Endodermal cell (in vitro differentiated cells): Measurements from ENCODE around the gene F2RL3. TPM values are rescaled to one million over a fixed set of nuclear protein-coding genes. Genes with fewer than 3 reads are reported as not detected.

Experiments
- DNase-seq: peaks from one replicate; pipeline ENCODE4 v3.0.0-alpha.2; 2017
- H3K27ac ChIP-seq: 2 replicates; pipeline ENCODE4 v1.5.1; 2013; ENCODE audit warnings: mild to moderate bottlenecking, low read depth, low read length, moderate library complexity
- H3K27me3 ChIP-seq: 2 replicates; pipeline ENCODE4 v1.6.1; 2013; ENCODE audit warnings: mild to moderate bottlenecking, low read length, moderate library complexity; ENCODE audit not compliant: insufficient read depth, control insufficient read depth, poor library complexity, severe bottlenecking
- H3K36me3 ChIP-seq: 2 replicates; pipeline ENCODE4 v1.7.0; 2013; ENCODE audit warnings: mild to moderate bottlenecking, low read length, moderate library complexity; ENCODE audit not compliant: control insufficient read depth, insufficient read depth
- H3K4me1 ChIP-seq: one replicate; pipeline ENCODE4 v1.7.0; 2013; ENCODE audit warnings: low read length; ENCODE audit not compliant: control insufficient read depth, insufficient read depth
- H3K4me3 ChIP-seq: 2 replicates; pipeline ENCODE4 v1.5.1; 2013; ENCODE audit warnings: mild to moderate bottlenecking, low read length, moderate library complexity
- H3K9ac ChIP-seq: 2 replicates; pipeline ENCODE4 v1.6.1; 2013; ENCODE audit warnings: mild to moderate bottlenecking, low read length, moderate library complexity; ENCODE audit not compliant: poor library complexity, severe bottlenecking; ENCODE audit errors: extremely low read depth
- H3K9me3 ChIP-seq: 2 replicates; pipeline ENCODE4 v1.6.1; 2013; ENCODE audit warnings: mild to moderate bottlenecking, low read length, moderate library complexity; ENCODE audit not compliant: control insufficient read depth
- H3K27ac Mint-ChIP-seq: 2 replicates; pipeline ENCODE4 v1.8.0; 2020; ENCODE audit warnings: mixed read lengths
- H3K27me3 Mint-ChIP-seq: 2 replicates; pipeline ENCODE4 v1.8.0; 2021; ENCODE audit warnings: mild to moderate bottlenecking, mixed read lengths; ENCODE audit not compliant: insufficient read depth
- H3K36me3 Mint-ChIP-seq: 2 replicates; pipeline ENCODE4 v1.8.0; 2020; ENCODE audit warnings: low read depth, mixed read lengths
- H3K4me1 Mint-ChIP-seq: 2 replicates; pipeline ENCODE4 v1.8.0; 2020; ENCODE audit warnings: mixed read lengths
- H3K4me3 Mint-ChIP-seq: 2 replicates; pipeline ENCODE4 v1.8.0; 2020; ENCODE audit warnings: mild to moderate bottlenecking, moderate library complexity, mixed read lengths
- H3K9me3 Mint-ChIP-seq: 2 replicates; pipeline ENCODE4 v1.8.0; 2020; ENCODE audit warnings: mild to moderate bottlenecking, mixed read lengths
- CTCF ChIP-seq: fragments of 200-600 bp; sonication (generic); conservative IDR thresholded peaks from 2 replicates; pipeline ENCODE4 v1.5.0; 2021; ENCODE audit warnings: antibody characterized with exemption, mild to moderate bottlenecking
- WGBS, 2 experiments: methylation state at CpG; one replicate each; pipeline versions ENCODE4 v1.1.5 to v1.1.7; 2013; ENCODE audit warnings: missing lambda C conversion rate in 2 of 2, mixed read lengths in 1 of 2; ENCODE audit not compliant: insufficient coverage in 1 of 2, insufficient read length in 1 of 2; 5-methylcytosine and 5-hydroxymethylcytosine counted together
- total RNA-seq, 2 donors: library from RNA; stranded (reverse); fragmentation: NEBNext Ultra II Directional in 1 of 2; extraction: Animal tissue kit (Norgen Biotek cat#: 25700) in 1 of 2; gene quantifications; 2 replicates in 1 of 2; 3 replicates in 1 of 2; pipeline ENCODE4 v1.2.1, GENCODE V29; 2021

Gene F2RL3
- total RNA-seq, 2 donors from 2014 or later, result not detected

GRCh38 chr19:16890461-16891184 lies 1.8 kb downstream of the F2RL3 start:
- no peaks in the 10 kb centered on the region for H3K36me3 ChIP-seq
- H3K27ac Mint-ChIP-seq, result no peak overlapping the region
- H3K36me3 Mint-ChIP-seq, result no peaks in the 10 kb centered on the region
- H3K9me3 ChIP-seq, result no peaks in the 10 kb centered on the region
- H3K4me1 ChIP-seq, result no peaks in the 10 kb centered on the region
- no peak for DNase-seq
- no peak overlapping the region for H3K4me3 Mint-ChIP-seq
- no peaks in the 10 kb centered on the region for H3K4me1 Mint-ChIP-seq
- H3K9ac ChIP-seq, result no peak overlapping the region
- no peak for TF ChIP-seq CTCF
- H3K9me3 Mint-ChIP-seq, result no peaks in the 10 kb centered on the region
- 94 to 96% methylated on average over 11 to 22 of the region's 24 CpGs for WGBS, 2 experiments
- H3K27me3 Mint-ChIP-seq, result peaks cover 4% of the 10 kb centered on the region
- H3K4me3 ChIP-seq, result no peak overlapping the region
- H3K27me3 ChIP-seq, result peaks cover 4% of the 10 kb centered on the region
- H3K27ac ChIP-seq, result no peak overlapping the region

DNA sequence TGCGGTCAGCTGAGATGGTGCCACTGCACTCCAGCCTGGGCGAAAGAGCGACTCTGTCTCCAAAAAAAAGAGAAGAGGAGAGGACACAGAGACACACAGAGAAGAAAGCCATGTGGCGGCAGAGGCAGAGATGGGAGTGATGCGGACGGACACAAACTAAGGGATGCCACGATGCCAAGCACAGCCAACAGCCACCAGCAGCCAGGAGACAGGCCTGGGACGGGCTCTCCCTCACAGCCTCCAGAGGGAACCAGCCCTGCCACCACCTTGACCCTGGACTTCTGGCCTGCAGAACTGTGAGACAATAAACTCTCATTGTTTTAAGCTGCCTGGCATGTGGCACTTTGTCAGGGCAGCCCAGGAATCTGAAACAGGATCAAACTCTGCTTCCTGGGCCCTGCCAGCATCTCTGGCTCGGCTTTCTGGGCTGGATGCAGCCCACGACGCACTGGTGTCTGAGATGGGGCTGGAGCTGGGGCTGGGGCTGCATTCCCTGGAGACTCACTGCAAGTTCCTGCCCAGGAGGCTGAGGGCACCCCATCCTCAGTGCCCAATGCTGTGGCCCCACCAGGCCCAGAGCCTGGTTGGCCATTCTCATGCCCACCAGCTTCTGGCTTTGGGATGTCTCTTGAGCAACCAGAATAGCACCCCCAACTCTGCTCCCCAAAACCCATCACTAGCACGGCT lies 3.0 kb downstream of the F2RL3 start:
- no peak overlapping the region for H3K27ac Mint-ChIP-seq
- Histone ChIP-seq H3K36me3 (no peaks in the 10 kb centered on the region), H3K4me3 (no peak overlapping the region), H3K27me3 (peaks cover 14% of the 10 kb centered on the region), H3K9ac (no peak overlapping the region), H3K27ac (no peak overlapping the region), H3K9me3 (no peaks in the 10 kb centered on the region), H3K4me1 (no peaks in the 10 kb centered on the region)
- H3K27me3 Mint-ChIP-seq, result peaks cover 5% of the 10 kb centered on the region
- H3K36me3 Mint-ChIP-seq, result no peaks in the 10 kb centered on the region
- no peaks in the 10 kb centered on the region for H3K9me3 Mint-ChIP-seq
- no peak for DNase-seq
- no peak for TF ChIP-seq CTCF
- 90 to 93% methylated on average over 10 to 12 of the region's 12 CpGs for WGBS, 2 experiments
- no peaks in the 10 kb centered on the region for H3K4me1 Mint-ChIP-seq
- no peak overlapping the region for H3K4me3 Mint-ChIP-seq

DNA sequence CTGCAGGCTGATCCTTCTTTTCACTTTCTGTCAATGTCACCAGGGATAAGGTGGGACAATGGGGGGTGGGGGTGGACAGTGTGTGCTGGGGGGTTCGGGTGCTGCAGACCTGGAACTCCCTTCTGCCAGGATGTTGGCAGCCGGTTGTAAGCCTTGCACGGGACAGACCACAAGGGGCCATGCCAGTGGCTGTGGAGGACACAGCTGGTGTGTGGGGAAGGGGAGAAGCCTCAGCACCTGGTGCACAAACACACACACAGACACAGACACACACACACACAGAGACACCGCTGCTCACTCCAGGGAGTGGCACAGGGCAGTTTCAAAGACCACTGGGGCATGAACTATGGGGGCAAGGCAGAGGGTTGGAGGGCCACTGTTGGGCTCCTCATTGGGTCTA lies 3.6 kb downstream of the F2RL3 start:
- Histone ChIP-seq H3K9me3 (no peaks in the 10 kb centered on the region), H3K4me1 (no peaks in the 10 kb centered on the region), H3K9ac (no peak overlapping the region), H3K27ac (no peak overlapping the region), H3K36me3 (no peaks in the 10 kb centered on the region), H3K4me3 (no peak overlapping the region), H3K27me3 (peaks cover 14% of the 10 kb centered on the region)
- H3K4me1 Mint-ChIP-seq, result no peaks in the 10 kb centered on the region
- H3K9me3 Mint-ChIP-seq, result no peaks in the 10 kb centered on the region
- no peaks in the 10 kb centered on the region for H3K36me3 Mint-ChIP-seq
- WGBS, 2 experiments, result 81 to 83% methylated on average over 1 to 4 of the region's 4 CpGs
- no peak overlapping the region for H3K27ac Mint-ChIP-seq
- peaks cover 5% of the 10 kb centered on the region for H3K27me3 Mint-ChIP-seq
- no peak overlapping the region for H3K4me3 Mint-ChIP-seq
- DNase-seq, result no peak
- TF ChIP-seq CTCF, result no peak
